Endothelial cell of umbilical vein (primary cell): Measurements from ENCODE around the gene LCOR.

ENCODE experiments used
- CTCF ChIP-seq, 2 donors: IDR thresholded peaks; 1 replicate in 1 of 2; 2 replicates in 1 of 2; pipeline ENCODE4 v1.5.1; 2011; ENCODE audit warnings: low read length in 2 of 2, mild to moderate bottlenecking in 2 of 2, moderate library complexity in 2 of 2, control low read depth in 1 of 2, inconsistent platforms in 1 of 2, low read depth in 1 of 2; ENCODE audit not compliant: insufficient read depth in 1 of 2; ENCODE audit errors: extremely low read depth in 1 of 2
- EZH2 ChIP-seq: IDR thresholded peaks from 2 replicates; pipeline ENCODE4 v1.6.1; 2012; ENCODE audit warnings: borderline replicate concordance, low read depth, mild to moderate bottlenecking, moderate library complexity, low read length, inconsistent platforms; ENCODE audit not compliant: severe bottlenecking
- FOS ChIP-seq: IDR thresholded peaks from 2 replicates; pipeline ENCODE4 v1.6.1; 2011; ENCODE audit warnings: mild to moderate bottlenecking, low read length, moderate library complexity, borderline replicate concordance; ENCODE audit not compliant: insufficient read depth
- POLR2AphosphoS5 ChIP-seq: IDR thresholded peaks from 2 replicates; pipeline ENCODE4 v1.6.1; 2012; ENCODE audit warnings: low read depth, mild to moderate bottlenecking, control low read depth, low read length, moderate library complexity; ENCODE audit not compliant: insufficient read depth

GRCh38 chr10:97042716-97043562 lies 210.8 kb downstream of the LCOR start:
- no peak for TF ChIP-seq POLR2AphosphoS5
- TF ChIP-seq CTCF (IDR thresholded peaks at IDR 0.05; ENCODE audit: extremely low read depth in 1 of 2, insufficient read depth in 1 of 2, low read depth in 1 of 2, low read length in 2 of 2) = no peak
- TF ChIP-seq EZH2 = no peak
- TF ChIP-seq FOS = no peak
